OCI-LY1 (cell line): ENCODE measurements around the gene ZNF530.

ENCODE experiments used
- EZH2 ChIP-seq: fragments of 200-600 bp; sonication (generic), shearing (Covaris generic); IDR thresholded peaks from 2 replicates; pipeline ENCODE4 v1.8.0; 2017; ENCODE audit warnings: borderline replicate concordance, mixed run types, mild to moderate bottlenecking, antibody characterized with exemption, low read length, moderate library complexity, mixed read lengths
- TF ChIP-seq, protein P1 (sequence below): fragments of 200-600 bp; sonication (generic), shearing (Covaris generic); IDR thresholded peaks from 2 replicates; pipeline ENCODE4 v1.5.1; 2017; ENCODE audit warnings: mild to moderate bottlenecking, antibody characterized with exemption, low read length, moderate library complexity, mixed read lengths

DNA sequence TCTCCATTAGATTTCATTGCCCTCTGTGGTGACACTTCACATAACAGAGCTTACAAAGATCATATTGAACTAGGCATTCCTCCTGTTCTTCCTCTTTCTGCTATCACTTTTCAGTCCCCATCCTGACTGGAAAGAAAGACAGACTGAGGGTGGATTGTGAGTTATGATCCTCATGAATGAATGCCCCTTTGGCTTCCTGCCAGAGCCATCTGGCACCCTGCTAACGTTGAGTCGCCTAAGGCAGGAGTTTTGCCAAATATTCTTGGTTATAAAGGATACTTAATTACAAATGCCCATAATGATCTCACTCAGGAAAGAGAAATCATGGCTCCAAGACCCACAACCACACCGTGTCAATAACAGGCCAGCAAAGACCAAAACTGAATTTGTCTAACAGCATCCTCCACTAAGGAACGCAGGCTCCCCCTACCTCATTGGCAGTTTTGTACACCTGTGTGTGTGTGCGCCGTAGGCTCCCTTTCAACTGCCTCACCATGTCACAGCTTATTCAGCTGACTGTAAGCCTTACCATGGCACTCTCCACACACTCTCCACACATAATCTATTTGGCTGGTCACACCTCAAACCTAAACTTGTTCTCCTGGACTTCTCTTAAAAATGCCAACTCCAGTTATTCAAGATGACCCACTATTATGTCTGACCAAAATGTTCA lies 48.8 kb downstream of the ZNF530 start:
- TF ChIP-seq, protein P1, sequence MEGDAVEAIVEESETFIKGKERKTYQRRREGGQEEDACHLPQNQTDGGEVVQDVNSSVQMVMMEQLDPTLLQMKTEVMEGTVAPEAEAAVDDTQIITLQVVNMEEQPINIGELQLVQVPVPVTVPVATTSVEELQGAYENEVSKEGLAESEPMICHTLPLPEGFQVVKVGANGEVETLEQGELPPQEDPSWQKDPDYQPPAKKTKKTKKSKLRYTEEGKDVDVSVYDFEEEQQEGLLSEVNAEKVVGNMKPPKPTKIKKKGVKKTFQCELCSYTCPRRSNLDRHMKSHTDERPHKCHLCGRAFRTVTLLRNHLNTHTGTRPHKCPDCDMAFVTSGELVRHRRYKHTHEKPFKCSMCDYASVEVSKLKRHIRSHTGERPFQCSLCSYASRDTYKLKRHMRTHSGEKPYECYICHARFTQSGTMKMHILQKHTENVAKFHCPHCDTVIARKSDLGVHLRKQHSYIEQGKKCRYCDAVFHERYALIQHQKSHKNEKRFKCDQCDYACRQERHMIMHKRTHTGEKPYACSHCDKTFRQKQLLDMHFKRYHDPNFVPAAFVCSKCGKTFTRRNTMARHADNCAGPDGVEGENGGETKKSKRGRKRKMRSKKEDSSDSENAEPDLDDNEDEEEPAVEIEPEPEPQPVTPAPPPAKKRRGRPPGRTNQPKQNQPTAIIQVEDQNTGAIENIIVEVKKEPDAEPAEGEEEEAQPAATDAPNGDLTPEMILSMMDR = no peak
- TF ChIP-seq EZH2 = no peak
